ENCODE measurements around the gene GSK3A.

Gene GSK3A

GRCh38 chr19:42280815-42281145 lies 38.4 kb upstream of the GSK3A start:
- DNase-seq = no peak

- peak; percentile 85 for DNase-seq
Observed at GRCh38 chr19:42279902-42280814, 37.8 kb upstream of the GSK3A start.

- DNase-seq = no peak
Observed at GRCh38 chr19:42279155-42279901, 36.9 kb upstream of the GSK3A start.

GRCh38 chr19:42278452-42279154 lies 36.2 kb upstream of the GSK3A start:
- DNase-seq = no peak

- DNase-seq = no peak
Observed at GRCh38 chr19:42277821-42278451, 35.5 kb upstream of the GSK3A start.

GRCh38 chr19:42276821-42277220 lies 34.4 kb upstream of the GSK3A start:
- no peak for DNase-seq

- DNase-seq = no peak
Observed at GRCh38 chr19:42276284-42276683, 33.9 kb upstream of the GSK3A start.

GRCh38 chr19:42275517-42275916 lies 33.1 kb upstream of the GSK3A start:
- DNase-seq = no peak

- no peak for DNase-seq
Observed at GRCh38 chr19:42275103-42275502, 32.7 kb upstream of the GSK3A start.

- no peak for DNase-seq
Observed at GRCh38 chr19:42274065-42274682, 31.8 kb upstream of the GSK3A start.

- no peak for DNase-seq
Observed at GRCh38 chr19:42273407-42274064, 31.1 kb upstream of the GSK3A start.

- DNase-seq = no peak
Observed at GRCh38 chr19:42272989-42273406, 30.6 kb upstream of the GSK3A start.

- no peak for DNase-seq
Observed at GRCh38 chr19:42272535-42272897, 30.1 kb upstream of the GSK3A start.

GRCh38 chr19:42271861-42272534 lies 29.6 kb upstream of the GSK3A start:
- DNase-seq = no peak

GRCh38 chr19:42271045-42271419 lies 28.6 kb upstream of the GSK3A start:
- DNase-seq = no peak

GRCh38 chr19:42270346-42271044 lies 28.1 kb upstream of the GSK3A start:
- DNase-seq = no peak

- DNase-seq = no peak
Observed at GRCh38 chr19:42269478-42270345, 27.3 kb upstream of the GSK3A start.

- DNase-seq = peak; percentile 99
Observed at GRCh38 chr19:42268704-42269477, 26.5 kb upstream of the GSK3A start, which contains the start of gene CIC. TSS of gene CIC (plus strand) at chr19:42269252. CDS start at chr19:42271784, 2,532 bp downstream.

- DNase-seq = peak; percentile 98
Observed at GRCh38 chr19:42268142-42268703, 25.8 kb upstream of the GSK3A start.

Measured in NCI-H1436 treated with DMSO at 0.1 percent for 48 hours (cell line).